Measurements from ENCODE around the gene FAM76B. TPM values are rescaled to one million over a fixed set of nuclear protein-coding genes. Genes with fewer than 3 reads are reported as not detected.
A peak's percentile ranks its signal among the peaks of the same experiment; 100 is the strongest.

FAM76B gene
- total RNA-seq, 1 experiment from 2014 or later = 23.8 TPM

DNA sequence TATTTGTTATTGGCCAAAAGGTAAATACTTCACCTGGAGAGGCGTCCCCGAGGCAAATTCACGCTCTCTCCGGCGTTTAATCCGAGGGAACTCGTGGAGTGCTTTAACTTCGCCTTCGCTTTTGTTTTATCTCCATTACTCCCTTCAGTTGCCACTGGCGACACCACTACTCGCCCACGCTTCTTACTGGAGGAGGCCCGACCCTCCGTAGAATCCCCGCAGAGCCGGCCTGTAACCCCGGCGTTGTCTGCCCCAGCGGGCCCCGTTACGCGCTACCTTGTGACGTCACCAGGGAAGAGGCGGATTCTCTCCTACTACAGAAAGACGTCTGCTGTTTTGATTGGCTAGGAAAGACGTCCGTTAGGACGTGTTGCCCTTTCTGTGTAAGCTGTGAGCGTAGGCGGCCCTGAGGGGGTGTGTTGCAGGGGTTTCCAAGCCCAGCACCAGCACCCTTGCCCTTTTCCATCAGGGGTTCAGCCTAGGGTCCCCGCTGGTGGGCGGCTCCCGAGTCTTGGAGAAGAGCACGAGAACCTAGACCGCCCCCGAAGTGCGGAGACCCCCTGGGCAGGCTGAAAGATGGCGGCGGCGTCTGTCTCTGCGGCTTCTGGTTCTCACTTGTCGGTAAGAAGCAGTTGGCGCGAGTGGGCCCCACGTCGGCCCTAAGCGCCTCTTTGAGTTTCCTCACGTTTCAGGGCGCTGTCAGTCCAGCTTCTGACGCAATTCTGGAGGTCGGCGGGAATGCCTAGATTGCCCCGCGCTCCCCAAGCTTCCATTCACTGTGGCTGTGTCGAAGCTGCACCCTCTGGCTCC is 746 bp upstream of the FAM76B start, which contains the start of gene CEP57:
CEP57 (plus strand) TSS at position 376 of the 810 bp plus-strand sequence; CDS start at position 577, 201 bp downstream.
- peak within 1 kb of the TSS; percentile 85 for H3K27ac ChIP-seq
- intact Hi-C loops (cut with micrococcal nuclease; ENCODE audit: unreplicated experiment) = loop anchor here (1.0 kb wide), 1 partner anchor 599 kb away; the partner anchor contains the start of gene CCDC82
- peak within 1 kb of the TSS; percentile 99 for H3K4me2 ChIP-seq
- TSS peak; percentile 49 for BruUV-seq (replicated peaks)
- H3K4me1 ChIP-seq (replicated peaks; ENCODE audit: insufficient read depth) = peaks cover 26% of the 10 kb centered on the region
- peaks cover 33% of the 10 kb centered on the region for H3K36me3 ChIP-seq (ENCODE audit: low read depth)
- H3F3A ChIP-seq (ENCODE audit: insufficient read depth, low read depth) = peaks cover 21% of the 10 kb centered on the region; the same call in 1 of the 2 replicates
- H3K9me3 ChIP-seq (ENCODE audit: insufficient read depth, low read depth) = no peaks in the 10 kb centered on the region
- TF ChIP-seq, protein P1, sequence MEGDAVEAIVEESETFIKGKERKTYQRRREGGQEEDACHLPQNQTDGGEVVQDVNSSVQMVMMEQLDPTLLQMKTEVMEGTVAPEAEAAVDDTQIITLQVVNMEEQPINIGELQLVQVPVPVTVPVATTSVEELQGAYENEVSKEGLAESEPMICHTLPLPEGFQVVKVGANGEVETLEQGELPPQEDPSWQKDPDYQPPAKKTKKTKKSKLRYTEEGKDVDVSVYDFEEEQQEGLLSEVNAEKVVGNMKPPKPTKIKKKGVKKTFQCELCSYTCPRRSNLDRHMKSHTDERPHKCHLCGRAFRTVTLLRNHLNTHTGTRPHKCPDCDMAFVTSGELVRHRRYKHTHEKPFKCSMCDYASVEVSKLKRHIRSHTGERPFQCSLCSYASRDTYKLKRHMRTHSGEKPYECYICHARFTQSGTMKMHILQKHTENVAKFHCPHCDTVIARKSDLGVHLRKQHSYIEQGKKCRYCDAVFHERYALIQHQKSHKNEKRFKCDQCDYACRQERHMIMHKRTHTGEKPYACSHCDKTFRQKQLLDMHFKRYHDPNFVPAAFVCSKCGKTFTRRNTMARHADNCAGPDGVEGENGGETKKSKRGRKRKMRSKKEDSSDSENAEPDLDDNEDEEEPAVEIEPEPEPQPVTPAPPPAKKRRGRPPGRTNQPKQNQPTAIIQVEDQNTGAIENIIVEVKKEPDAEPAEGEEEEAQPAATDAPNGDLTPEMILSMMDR (conservative IDR thresholded peaks at IDR 0.05) = no peak
- no peak for TF ChIP-seq EZH2 (IDR thresholded peaks at IDR 0.05; ENCODE audit: low read depth)
- peak within 1 kb of the TSS; percentile 99 for H2AFZ ChIP-seq
- ChIA-PET POLR2A (ENCODE audit: unreplicated experiment) (interaction anchor here (0.6 to 1.3 kb wide), 9 partner anchors 135 to 866 kb away, joined by 3 to 21 read pairs (median 7); partner anchors contain the start of genes CCDC82 and JRKL), CTCF (interaction anchor here (0.6 to 1.2 kb wide), 4 partner anchors 60 to 600 kb away, joined by 3 to 9 read pairs (median 4); partner anchors contain the start of genes CCDC82 and JRKL)
- no peaks in the 10 kb centered on the region for H3K9me2 ChIP-seq (ENCODE audit: insufficient read depth)
- peaks cover 24% of the 10 kb centered on the region for H4K20me1 ChIP-seq (ENCODE audit: insufficient read depth)
- peak within 1 kb of the TSS; percentile 87 for H3K4me3 ChIP-seq
- H3K79me2 ChIP-seq (ENCODE audit: low read depth) = peaks cover 69% of the 10 kb centered on the region
- DNase-seq = peak; percentile 91 to 96
- no peaks in the 10 kb centered on the region for H3K27me3 ChIP-seq (ENCODE audit: insufficient read depth, low read depth)

DNA sequence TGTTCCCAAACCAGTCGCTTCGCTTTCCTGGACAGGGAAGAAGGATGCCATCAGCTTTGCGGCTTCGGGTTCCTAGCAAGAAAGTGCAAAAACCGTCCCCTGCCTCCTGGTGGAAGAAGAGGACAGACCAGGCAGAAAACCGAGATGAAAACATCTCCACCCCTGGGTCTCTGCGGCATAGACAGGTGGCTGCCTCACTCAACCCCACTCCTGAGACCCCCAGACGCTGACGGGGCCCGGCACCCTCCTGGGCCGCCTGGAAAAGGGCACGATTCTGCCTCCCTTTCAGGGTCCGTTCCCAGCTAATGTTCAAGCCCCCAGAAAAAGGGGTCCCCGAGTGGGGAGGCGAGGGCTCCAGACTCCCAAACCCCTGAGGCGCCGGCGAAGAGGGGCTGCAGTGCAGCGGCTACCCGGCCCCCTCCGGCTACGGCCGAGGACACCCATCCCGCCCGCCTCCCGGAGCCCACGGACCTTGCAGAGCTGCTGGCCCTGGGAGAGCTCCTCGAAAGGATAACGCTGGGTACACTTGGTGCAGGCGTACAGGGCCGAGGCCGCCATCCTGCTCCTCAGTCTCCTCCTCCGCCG is 569 bp downstream of the FAM76B start:
- H3K4me2 ChIP-seq = peak overlapping the region; percentile 99
- TF ChIP-seq, protein P1 (conservative IDR thresholded peaks at IDR 0.05) = peak; percentile 42; the same call in 1 of the 2 replicates
- no peak for TF ChIP-seq EZH2 (IDR thresholded peaks at IDR 0.05; ENCODE audit: low read depth)
- H3K9me2 ChIP-seq (ENCODE audit: insufficient read depth) = no peaks in the 10 kb centered on the region
- H3K4me1 ChIP-seq (replicated peaks; ENCODE audit: insufficient read depth) = peaks cover 26% of the 10 kb centered on the region
- POLR2A ChIA-PET (ENCODE audit: unreplicated experiment) = interaction anchor here (0.6 to 1.1 kb wide), 4 partner anchors 47 to 641 kb away, joined by 3 to 13 read pairs (median 3); partner anchors contain the start of genes CCDC82 and JRKL
- BruUV-seq (replicated peaks) = TSS peak; percentile 55
- DNase-seq = peak; percentile 16 to 41
- H3K36me3 ChIP-seq (ENCODE audit: low read depth) = peaks cover 39% of the 10 kb centered on the region
- intact Hi-C loops (cut with micrococcal nuclease; ENCODE audit: unreplicated experiment) = loop anchor here (5.0 kb wide), 1 partner anchor 638 kb away; no protein-coding TSS in a partner anchor
- no peaks in the 10 kb centered on the region for H3K9me3 ChIP-seq (ENCODE audit: insufficient read depth, low read depth)
- CTCF ChIA-PET = no interaction called here
- peak overlapping the region; percentile 85 for H3K27ac ChIP-seq
- peak overlapping the region; percentile 83 for H2AFZ ChIP-seq
- no peaks in the 10 kb centered on the region for H3K27me3 ChIP-seq (ENCODE audit: insufficient read depth, low read depth)
- H3K79me2 ChIP-seq (ENCODE audit: low read depth) = peaks cover 57% of the 10 kb centered on the region
- peak overlapping the region; percentile 87 for H3K4me3 ChIP-seq
- H3F3A ChIP-seq (ENCODE audit: insufficient read depth, low read depth) = peaks cover 18% of the 10 kb centered on the region; the same call in 1 of the 2 replicates
- H4K20me1 ChIP-seq (ENCODE audit: insufficient read depth) = peaks cover 21% of the 10 kb centered on the region

DNA sequence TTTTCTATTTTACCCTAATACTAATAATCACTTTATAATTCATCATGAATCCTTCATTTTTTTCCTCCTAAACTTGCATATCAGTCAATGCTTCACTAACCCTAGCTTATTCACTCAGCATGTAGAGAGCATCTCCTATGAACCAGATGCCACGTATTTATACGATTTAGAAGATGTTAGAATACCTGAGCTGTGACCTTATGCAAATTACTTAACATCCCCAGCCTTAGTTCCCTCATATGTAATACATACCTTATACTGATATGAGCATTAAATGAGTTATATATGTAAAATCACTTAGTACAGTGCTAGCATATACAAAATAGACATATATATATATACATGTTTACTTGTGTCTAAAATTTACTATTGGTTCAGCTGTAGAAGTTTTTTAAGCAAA is 9.0 kb downstream of the FAM76B start:
- Histone ChIP-seq H3K9me2 (ENCODE audit: insufficient read depth) (no peaks in the 10 kb centered on the region), H2AFZ (no peak overlapping the region), H3K36me3 (ENCODE audit: low read depth) (peaks cover 86% of the 10 kb centered on the region), H3K9me3 (ENCODE audit: insufficient read depth, low read depth) (no peaks in the 10 kb centered on the region), H3K27me3 (ENCODE audit: insufficient read depth, low read depth) (no peaks in the 10 kb centered on the region), H3K4me2 (no peak overlapping the region), H3K4me1 (replicated peaks; ENCODE audit: insufficient read depth) (no peaks in the 10 kb centered on the region), H3K79me2 (ENCODE audit: low read depth) (0 out of 2 replicates have a peak, but pooled peaks cover 4% of the 10 kb centered on the region), H3K4me3 (no peak overlapping the region), H3K27ac (no peak overlapping the region), H4K20me1 (ENCODE audit: insufficient read depth) (no peaks in the 10 kb centered on the region; the same call in 1 of the 2 replicates), H3F3A (ENCODE audit: insufficient read depth, low read depth) (no peaks in the 10 kb centered on the region)
- DNase-seq = no peak
- TF ChIP-seq, protein P1 (conservative IDR thresholded peaks at IDR 0.05) = no peak
- no peak for TF ChIP-seq EZH2 (IDR thresholded peaks at IDR 0.05; ENCODE audit: low read depth)
- ChIA-PET CTCF (no interaction called here), POLR2A (ENCODE audit: unreplicated experiment) (no interaction called here)
- intact Hi-C loops (cut with micrococcal nuclease; ENCODE audit: unreplicated experiment) = no loop called here
- BruUV-seq (replicated peaks) = no TSS peak

Data from PC-9 (cell line).